ENCODE measurements around the gene DCXR. TPM values are rescaled to one million over a fixed set of nuclear protein-coding genes. Genes with fewer than 3 reads are reported as not detected.

Gene DCXR
- total RNA-seq, 2 experiments from 2014 or later, result 132 to 147 TPM

DNA sequence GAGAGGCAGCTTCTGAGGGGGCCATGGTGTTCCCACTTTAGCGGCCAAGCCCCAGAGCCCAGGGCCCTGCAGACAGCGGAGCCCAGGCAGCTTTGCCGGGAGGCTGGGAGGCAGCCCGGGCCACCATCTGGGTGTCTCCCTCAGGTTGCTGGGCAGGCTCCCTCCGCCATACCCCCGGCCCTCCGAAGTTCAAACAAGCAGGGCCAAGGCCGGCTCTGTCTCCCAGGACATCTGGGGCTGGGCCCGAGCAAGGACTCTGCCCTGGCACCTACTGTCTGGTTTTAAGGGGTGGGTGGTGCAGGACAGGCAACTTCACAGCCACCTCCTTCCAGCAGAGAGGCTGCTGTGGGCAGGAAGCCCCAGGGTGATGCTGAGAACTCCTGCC, 25.5 kb upstream of the DCXR start:
- ChIA-PET POLR2A (no interaction called here), CTCF (ENCODE audit: unreplicated experiment) (no interaction called here)
- no peak overlapping the region for H2AFZ ChIP-seq (ENCODE audit: low read length)
- peaks cover 19% of the 10 kb centered on the region for H3K4me1 ChIP-seq (ENCODE audit: insufficient read depth, low read length, poor library complexity, severe bottlenecking)
- TF ChIP-seq, protein P1, sequence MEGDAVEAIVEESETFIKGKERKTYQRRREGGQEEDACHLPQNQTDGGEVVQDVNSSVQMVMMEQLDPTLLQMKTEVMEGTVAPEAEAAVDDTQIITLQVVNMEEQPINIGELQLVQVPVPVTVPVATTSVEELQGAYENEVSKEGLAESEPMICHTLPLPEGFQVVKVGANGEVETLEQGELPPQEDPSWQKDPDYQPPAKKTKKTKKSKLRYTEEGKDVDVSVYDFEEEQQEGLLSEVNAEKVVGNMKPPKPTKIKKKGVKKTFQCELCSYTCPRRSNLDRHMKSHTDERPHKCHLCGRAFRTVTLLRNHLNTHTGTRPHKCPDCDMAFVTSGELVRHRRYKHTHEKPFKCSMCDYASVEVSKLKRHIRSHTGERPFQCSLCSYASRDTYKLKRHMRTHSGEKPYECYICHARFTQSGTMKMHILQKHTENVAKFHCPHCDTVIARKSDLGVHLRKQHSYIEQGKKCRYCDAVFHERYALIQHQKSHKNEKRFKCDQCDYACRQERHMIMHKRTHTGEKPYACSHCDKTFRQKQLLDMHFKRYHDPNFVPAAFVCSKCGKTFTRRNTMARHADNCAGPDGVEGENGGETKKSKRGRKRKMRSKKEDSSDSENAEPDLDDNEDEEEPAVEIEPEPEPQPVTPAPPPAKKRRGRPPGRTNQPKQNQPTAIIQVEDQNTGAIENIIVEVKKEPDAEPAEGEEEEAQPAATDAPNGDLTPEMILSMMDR (conservative IDR thresholded peaks at IDR 0.05; ENCODE audit: low read length), result no peak
- no peak for TF ChIP-seq EZH2phosphoT487 (IDR thresholded peaks at IDR 0.05; ENCODE audit: borderline replicate concordance, low read depth, low read length)
- H3K9me3 ChIP-seq (ENCODE audit: low read length), result no peaks in the 10 kb centered on the region
- DNase-seq (ENCODE audit: low spot score), result no peak
- no peak overlapping the region for H3K4me2 ChIP-seq (ENCODE audit: low read length)
- H3K79me2 ChIP-seq (ENCODE audit: insufficient read depth, low read depth, low read length), result peaks cover 18% of the 10 kb centered on the region; the same call in 1 of the 2 replicates
- H3K4me3 ChIP-seq (ENCODE audit: low read depth, low read length, poor library complexity, severe bottlenecking), result no peak overlapping the region
- peaks cover 61% of the 10 kb centered on the region for H3K36me3 ChIP-seq (ENCODE audit: insufficient read depth, low read length)
- BruUV-seq (replicated peaks), result no TSS peak
- no peak overlapping the region for H3K27ac ChIP-seq (ENCODE audit: low read depth, low read length, poor library complexity, severe bottlenecking)
- intact Hi-C loops (cut with micrococcal nuclease; ENCODE audit: unreplicated experiment), result no loop called here
- H4K20me1 ChIP-seq (ENCODE audit: insufficient read depth, low read length), result no peaks in the 10 kb centered on the region; the same call in 1 of the 2 replicates
- no peaks in the 10 kb centered on the region for H3K9me2 ChIP-seq (ENCODE audit: insufficient read depth, low read length)

DNA sequence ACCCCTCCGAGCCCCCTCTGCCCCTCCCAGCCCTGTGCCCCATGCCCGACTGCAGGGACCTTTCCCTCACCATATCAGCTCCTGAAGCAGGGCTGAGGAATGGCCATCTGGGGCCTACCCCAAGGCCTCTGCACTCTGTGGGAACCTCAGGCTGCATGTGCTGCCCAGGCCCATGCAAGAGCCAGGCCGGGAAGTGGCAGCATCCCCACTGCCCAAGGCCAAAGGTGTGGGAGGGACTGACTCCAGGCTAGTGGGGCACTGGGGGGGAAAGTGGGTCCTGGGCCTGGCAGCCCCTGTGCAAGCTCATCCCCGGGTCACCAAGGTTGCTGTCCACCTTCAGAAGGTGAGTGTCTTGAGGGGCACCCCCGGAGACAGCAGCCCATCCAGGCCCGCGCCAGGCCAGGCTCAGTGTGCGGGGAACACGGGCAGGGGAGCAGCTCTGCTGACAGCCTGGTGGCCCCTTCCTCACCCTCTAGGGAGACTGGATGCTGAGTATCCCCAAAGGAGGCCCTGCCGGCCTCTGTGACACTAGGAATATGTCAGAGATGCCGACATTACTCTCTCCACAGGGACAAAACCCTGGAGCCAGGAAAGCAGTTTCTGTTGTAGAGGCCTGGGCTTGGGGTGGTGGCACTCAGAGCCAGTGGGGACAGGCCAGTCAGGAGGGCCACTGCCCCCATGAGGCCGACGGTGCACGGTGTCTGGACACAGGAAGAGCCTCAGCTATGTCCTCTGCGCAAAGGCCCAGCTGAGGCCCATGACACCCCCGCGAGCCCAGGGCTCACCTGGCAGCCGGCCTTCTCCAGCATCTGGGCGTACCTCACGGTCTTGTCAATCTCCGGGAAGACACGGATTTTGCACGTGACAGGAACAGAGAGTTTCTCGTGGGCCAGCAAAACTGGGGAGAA, 24.8 kb upstream of the DCXR start:
- ChIA-PET POLR2A (no interaction called here), CTCF (ENCODE audit: unreplicated experiment) (no interaction called here)
- Histone ChIP-seq H3K79me2 (ENCODE audit: insufficient read depth, low read depth, low read length) (peaks cover 18% of the 10 kb centered on the region; the same call in 1 of the 2 replicates), H3K27ac (ENCODE audit: low read depth, low read length, poor library complexity, severe bottlenecking) (no peak overlapping the region), H3K9me3 (ENCODE audit: low read length) (no peaks in the 10 kb centered on the region), H4K20me1 (ENCODE audit: insufficient read depth, low read length) (no peaks in the 10 kb centered on the region; the same call in 1 of the 2 replicates), H2AFZ (ENCODE audit: low read length) (no peak overlapping the region), H3K4me1 (ENCODE audit: insufficient read depth, low read length, poor library complexity, severe bottlenecking) (peaks cover 19% of the 10 kb centered on the region), H3K36me3 (ENCODE audit: insufficient read depth, low read length) (peaks cover 68% of the 10 kb centered on the region), H3K9me2 (ENCODE audit: insufficient read depth, low read length) (no peaks in the 10 kb centered on the region), H3K4me2 (ENCODE audit: low read length) (no peak overlapping the region), H3K4me3 (ENCODE audit: low read depth, low read length, poor library complexity, severe bottlenecking) (no peak overlapping the region)
- no TSS peak for BruUV-seq (replicated peaks)
- no peak for TF ChIP-seq EZH2phosphoT487 (IDR thresholded peaks at IDR 0.05; ENCODE audit: borderline replicate concordance, low read depth, low read length)
- TF ChIP-seq, protein P1 (conservative IDR thresholded peaks at IDR 0.05; ENCODE audit: low read length), result no peak
- intact Hi-C loops (cut with micrococcal nuclease; ENCODE audit: unreplicated experiment), result no loop called here
- DNase-seq (ENCODE audit: low spot score), result no peak

All from OCI-LY7 (cell line).